ENCODE measurements around the gene RELA.
"Not testable (repeated sequence)": the region's sequence is repeated elsewhere in the genome, so short reads cannot be mapped to it uniquely, and the experiment has no call there.

Gene RELA

GRCh38 chr11:65663639-65664200, 1.0 kb upstream of the RELA start:
- peak; percentile 61 for DNase-seq

- DNase-seq = peak; percentile 19
These were observed 393 bp downstream of the RELA start for GRCh38 chr11:65662247-65662798.

DNA sequence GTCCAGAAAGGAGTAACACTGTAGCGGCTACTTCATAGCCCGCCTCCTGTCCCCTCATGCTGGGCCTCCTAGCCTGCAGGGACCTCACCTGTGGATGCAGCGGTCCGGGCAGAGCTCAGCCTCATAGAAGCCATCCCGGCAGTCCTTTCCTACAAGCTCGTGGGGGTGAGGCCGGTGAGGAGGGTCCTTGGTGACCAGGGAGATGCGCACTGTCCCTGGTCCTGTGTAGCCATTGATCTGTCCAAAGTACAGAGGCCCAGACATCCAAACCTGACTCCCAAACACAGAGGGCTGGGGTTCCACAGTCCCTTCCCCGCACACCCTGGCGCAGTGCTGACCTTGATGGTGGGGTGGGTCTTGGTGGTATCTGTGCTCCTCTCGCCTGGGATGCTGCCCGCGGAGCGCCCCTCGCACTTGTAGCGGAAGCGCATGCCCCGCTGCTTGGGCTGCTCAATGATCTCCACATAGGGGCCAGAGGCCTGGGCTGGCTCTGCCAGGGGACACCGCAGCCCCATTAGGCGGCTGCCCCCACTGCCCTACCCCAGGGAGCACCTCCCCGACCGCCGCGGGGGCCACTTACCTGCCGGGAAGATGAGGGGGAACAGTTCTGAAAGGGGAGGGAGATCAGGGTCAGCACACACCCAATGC, 993 bp downstream of the RELA start:
- DNase-seq = no peak

- not testable (repeated sequence) for DNase-seq
These were observed 1.8 kb downstream of the RELA start for GRCh38 chr11:65660908-65661307.

GRCh38 chr11:65660038-65660437, 2.7 kb downstream of the RELA start:
- no peak for DNase-seq

DNA sequence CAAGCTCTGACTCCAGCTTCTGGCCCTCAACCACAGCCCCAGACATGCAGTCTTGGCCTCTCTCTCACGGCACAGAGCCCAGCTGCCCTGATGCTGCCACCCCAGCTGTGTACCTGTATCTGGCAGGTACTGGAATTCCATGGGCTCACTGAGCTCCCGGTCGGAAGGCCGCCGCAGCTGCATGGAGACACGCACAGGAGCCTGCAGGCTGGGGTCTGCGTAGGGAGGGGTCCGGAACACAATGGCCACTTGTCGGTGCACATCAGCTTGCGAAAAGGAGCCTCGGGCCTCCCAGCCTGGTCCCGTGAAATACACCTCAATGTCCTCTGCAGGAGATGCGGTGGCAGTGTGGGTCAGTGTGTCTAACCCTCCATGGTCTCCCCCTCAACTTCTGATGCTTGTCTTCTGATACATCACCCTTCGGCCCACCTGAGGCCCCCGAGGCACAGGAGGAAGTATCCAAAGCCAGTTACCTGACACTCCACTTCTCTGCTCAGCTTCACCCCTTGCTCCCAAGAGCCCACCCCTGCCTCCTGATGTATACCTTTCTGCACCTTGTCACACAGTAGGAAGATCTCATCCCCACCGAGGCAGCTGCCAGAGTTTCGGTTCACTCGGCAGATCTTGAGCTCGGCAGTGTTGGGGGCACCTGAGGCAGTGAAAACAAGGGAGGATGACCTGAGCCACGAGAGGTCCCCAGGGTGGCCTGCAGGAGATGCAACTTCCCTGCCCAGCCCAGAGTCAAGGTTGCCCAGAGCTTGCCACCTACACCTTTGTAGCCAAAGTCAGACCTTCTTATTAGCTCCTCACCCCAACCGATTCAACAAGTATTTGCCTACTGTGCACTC, 4.3 kb downstream of the RELA start:
- DNase-seq = no peak

DNA sequence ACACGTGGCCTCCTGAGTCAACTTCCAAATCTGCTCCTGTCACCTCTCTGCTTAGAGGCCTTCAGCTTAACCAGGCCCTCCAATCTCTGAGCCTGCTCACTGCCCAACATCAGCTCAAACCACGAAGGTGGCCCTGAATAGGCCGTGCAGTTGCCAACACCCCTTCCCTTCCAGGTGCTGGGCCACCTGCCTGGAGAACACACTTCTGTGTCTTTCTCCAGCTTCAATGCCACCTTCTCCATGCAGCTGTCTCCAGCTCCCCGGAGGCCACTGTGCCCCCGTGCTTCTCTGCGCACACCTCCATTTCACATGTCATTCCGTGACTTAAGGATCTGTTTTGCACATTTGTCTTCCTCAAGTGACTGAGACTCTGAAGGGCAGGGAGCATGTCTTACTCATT, 5.3 kb downstream of the RELA start:
- DNase-seq = no peak

- no peak for DNase-seq
These were observed 7.0 kb downstream of the RELA start for GRCh38 chr11:65655570-65656332.

DNA sequence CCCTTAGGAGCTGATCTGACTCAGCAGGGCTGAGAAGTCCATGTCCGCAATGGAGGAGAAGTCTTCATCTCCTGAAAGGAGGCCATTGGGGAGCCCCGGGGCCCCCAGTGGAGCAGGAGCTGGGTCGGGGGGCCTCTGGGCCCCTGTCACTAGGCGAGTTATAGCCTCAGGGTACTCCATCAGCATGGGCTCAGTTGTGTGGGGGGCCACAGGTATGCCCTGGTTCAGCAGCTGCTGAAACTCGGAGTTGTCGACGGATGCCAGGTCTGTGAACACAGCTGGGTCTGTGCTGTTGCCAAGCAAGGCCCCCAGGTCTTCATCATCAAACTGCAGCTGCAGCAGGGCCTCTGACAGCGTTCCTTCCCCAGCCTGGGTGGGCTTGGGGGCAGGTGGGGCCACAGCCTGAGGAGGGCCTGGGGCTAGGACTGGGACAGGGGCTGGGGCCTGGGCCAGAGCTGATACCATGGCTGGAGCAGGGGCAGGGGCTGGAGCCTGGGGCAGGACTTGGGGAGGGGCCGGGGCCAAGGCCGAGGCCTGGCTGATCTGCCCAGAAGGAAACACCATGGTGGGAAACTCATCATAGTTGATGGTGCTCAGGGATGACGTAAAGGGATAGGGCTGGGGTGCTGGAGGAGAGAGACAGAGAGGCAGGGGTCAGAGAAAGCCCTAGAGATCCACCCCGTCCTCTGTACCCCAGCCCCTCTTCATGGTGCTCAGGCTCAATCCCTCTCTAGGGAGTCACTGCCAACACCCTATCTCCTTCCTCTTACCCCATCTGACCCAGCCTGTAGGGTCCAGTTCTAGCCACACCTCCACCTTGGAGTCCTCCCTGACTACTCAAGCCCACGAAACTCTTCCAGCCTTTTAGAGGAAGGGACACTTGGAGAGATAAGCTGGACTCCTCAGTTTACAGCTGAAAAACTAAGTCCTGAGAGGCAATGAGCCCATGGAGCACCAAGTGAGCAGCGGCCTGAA, 8.1 kb downstream of the RELA start:
- no peak for DNase-seq

DNA sequence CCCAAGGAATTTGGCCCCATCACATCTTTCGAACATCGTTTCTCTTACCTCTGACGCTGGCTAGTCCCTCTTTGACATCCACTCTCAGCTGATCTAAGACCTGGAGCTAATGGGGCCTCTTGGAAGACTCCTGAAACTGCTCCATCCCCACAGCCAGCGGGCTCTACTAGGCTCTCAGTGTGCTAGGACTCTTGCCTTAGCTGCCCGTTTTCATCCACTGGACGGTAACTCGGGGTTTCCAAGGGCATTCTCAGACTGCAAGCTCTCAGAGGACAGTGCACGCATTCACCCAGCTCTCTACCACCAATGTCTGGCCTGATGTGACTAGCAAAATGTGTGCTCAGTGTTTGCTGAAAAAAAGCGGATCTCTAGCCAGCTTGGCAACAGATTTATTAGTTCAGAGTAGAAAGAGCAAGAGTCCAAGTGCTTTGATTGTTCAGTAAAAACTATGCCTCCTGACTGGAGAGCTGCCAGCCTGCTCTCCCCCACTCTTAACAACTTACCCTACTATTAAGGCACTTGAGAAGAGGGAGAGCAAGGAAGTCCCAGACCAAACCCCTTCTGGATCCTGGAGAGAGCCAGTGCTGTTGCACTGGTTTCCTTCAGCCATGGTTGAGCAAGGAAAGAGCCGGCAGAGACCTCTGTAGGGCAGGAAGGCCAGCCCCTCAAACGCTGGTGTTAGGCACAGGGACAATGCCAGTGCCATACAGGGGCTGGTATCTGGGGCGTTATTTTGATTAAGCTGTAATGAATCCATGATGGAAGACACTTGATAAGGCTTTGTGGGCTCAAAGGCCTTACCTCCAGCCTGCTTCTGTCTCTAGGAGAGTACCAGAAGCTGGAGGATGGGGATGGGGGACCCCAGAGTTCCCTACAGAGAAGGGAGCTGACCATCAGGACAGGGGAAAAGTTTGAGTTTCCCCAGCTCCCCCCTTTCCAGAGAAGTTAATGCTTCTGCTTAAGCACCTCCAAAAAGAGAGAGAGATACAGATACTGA, 9.2 kb downstream of the RELA start:
- DNase-seq = no peak

DNA sequence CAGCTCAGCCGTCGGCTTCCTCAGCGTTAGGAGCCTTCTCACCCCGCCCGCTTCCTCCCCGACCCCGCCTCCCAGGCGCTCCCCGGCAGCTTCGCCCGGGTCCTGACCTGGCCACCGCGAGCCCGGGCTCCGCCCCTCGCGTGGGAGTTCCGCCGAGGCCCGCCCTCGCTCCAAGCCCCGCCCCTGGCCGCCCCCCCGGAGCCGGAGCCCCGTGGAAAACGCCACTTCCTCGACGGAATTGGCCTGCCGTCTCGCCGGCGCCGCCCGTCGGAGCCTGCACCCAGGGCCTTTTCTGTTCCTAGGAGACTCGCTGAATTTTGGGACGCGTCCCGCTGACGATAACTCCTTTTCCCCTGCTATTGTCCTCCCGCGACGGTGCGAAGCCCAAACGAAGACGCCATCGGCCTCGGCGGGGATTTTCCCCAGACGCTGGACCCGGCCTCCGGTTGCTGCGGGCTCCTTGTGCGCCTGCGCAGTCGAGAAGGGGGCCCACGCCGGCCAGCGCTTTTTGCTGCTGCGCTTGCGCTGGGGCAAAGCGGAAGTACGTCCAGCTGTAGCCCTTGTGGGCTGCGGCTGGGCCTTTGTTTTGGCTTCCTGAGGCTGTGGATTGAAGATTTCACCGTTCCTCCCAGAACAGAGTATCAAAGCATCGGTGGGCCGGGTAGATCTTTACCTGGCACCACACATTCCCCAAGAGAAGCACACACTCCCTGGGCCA, 10.0 kb downstream of the RELA start:
- DNase-seq = peak; percentile 91

DNA sequence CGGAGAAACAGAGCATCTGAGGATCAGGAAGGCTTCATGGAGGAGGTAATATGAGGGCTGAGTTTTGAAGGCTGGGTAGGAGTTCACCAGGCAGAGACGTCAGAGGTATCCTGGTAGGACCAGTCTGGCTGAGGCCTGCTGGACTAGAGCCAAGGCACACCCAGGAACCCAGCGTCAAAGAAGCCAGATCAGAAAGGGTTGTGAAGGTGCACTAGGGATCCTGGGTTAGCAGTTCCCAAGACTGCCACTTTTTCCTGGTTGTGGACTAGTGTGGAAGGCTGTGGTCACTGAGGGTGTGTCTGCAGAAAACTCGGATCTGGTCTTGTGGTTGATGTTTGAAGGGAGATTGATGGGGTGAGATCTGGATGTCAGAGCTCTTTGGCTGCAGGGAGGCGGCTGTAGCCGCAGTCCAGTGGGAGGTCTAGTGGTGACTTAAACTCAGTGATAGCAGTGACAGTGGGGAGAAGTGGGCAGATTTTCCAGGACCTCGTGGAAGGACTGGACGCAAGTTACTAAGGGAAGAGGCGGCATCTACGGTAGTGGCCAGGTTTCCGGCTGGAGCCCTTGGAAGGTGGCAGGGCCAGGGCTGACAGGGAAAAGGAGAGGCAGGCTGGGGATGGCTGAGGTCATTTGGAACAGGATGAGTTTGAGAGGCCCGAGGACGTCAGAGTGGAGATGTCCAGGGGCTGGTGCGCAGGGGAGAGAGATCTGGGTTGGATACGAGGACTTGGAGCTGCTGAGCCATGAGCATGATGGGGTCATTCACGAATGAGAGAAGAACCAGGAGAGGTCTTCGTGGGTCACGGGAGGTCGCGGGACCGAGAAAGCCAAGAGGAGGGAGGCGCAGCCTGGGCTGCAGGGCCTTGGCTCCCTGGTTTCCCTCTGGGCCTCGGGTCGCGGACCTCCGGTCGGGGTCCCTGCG, 10.9 kb downstream of the RELA start:
- no peak for DNase-seq

- no peak for DNase-seq
These were observed 11.5 kb downstream of the RELA start for GRCh38 chr11:65651339-65651588.

DNA sequence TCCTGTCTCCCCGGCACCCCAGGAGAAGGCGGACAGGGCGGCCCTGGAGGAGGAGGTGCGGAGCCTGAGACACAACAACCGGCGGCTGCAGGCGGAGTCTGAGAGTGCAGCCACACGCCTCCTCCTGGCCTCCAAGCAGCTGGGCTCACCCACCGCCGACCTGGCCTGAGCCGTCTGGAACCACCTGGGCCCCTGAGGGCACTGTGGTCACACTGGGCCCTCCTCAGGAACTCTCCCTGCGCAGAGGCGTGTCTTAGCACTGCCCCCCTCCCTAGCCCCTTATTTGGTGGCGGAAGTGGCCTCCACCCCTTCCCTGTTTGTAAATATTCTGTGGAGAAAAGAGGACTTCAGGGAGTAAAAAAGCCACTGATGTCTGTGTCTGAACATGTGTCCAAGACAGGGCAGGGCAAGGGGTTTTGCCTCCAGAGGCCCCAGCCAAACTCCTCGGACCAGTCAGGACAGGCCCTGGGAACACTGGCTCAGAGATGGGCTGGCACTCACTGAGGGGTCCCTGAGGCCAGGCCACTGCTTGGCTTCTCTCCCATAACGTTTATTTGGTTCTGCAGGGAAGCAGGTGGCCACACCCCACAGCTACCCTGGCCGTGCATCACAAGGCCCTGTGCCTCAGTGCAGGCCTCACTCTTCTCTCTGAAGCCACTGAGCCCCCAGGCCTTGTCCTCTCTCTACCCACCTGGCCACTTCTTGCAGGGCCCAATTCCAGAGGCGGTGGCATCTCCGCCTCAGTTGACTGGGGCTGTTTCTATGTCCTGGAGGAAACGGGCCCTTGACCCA, 12.0 kb downstream of the RELA start:
- DNase-seq = no peak

DNA sequence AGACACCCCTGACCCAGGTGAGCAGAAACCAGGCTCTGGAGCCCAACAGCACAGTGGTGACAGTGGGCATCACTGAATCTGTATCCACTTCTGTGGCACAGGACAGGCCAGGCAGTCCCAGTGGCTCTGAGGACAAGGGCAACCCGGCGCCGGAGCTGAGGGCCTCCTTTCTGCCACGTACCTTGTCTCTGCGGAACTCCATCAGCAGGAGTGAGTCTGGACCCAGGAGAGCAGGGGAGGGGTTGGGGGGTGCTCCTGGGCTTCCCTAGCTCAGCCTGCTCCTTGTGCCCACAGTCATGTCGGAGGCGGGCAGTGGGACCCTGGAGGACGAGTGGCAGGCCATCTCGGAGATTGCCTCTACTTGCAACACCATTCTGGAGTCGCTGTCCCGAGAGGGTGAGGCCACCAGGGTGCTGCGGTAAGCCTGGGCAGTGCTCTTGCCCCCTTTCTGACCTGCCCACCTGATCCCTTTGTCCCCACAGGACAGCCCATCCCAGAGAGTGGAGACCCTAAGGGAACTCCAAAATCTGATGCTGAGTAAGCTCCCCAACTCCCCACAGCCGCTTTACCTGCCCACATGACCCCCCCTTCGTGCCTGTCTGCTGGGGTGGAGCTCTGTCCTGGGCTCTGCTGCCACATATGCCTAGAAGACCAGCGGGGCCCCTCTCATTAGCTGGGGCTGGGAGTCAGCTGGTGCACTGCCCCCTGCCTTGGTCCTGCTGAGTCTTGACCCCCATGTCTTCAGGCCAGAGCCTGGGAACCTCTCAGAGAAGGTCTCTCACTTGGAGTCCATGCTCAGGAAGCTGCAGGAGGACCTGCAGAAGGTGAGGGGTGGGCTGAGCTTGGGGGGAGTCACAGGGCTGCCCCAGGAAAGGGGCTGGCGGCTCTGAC, 12.8 kb downstream of the RELA start:
- DNase-seq = no peak

- DNase-seq = no peak
These were observed 13.7 kb downstream of the RELA start for GRCh38 chr11:65648997-65649493.
